ENCODE results near the gene GRM2.

The GRM2 gene

DNA sequence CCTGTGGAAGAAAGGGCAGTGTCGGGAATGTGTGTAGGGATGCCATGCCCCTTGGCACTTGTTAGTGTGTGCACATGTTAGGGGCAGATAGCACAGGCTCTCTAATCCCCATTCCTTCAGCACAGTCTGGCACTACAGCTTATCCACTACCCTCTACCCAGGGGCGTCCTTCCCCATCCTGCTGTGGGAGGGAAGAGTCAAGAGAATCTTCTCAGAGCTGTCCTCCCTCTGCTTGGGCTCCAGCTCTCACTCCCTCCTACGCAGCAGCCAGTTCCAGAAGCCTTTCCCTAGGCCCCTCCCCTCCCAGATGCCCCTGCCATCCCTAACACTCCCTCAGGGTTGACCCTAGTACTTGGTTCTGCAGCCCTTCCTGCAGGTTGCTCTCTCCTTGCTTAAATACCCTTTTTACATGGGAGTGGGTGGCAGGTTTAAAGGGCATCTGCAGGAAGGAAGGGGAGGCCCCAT is 815 bp upstream of the GRM2 start:
- DNase-seq, result no peak

DNA sequence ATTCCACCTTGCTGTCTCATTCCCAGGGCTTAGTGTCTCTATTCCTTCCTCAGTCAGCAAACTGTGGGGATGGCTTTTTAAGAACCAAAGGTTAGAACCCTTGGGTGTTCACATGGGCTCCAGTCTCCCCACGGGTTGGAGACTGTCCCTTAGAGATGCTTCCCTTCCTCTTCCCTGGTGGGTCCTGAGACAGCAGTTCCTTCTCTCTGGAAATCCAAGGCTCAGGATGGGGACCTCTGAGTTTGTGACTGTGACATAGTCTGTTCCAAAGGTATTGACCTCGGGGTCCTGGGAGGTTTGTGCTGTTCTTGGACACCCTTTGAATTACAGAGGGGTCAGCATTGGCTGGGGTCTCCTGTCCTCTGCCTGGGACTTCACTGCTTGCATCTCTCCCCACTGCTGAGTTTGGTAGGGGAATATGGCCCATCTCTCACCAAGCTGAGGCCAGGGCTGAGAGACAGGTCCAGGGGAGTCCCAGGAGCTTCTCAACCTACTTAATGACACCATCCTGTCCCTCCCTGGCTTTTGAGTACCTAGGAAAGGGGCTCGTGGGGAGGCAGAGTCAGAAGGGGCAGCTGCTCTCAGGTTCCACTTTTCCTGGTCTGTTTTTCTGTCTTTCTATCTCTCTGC is 1.5 kb downstream of the GRM2 start:
- no peak for DNase-seq

- no peak for DNase-seq
Measured at GRCh38 chr3:51709004-51709420, 2.1 kb downstream of the GRM2 start.

DNA sequence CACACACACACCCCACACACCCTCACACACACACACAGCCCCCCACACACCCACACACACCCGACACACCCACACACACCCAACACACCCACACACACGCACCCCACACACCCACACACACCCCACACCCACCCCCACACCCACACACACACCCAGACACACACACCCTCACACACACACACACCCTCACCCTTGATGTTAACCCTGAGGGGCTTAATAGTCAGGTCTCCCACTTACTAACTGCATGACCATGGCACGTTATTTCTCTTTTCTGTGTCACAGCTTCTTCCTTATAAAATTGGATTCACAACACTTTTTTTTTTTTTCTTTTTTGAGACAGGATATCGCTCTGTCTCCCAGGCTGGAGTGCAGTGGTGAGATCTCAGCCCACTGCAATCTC is 2.8 kb downstream of the GRM2 start:
- DNase-seq, result no peak

DNA sequence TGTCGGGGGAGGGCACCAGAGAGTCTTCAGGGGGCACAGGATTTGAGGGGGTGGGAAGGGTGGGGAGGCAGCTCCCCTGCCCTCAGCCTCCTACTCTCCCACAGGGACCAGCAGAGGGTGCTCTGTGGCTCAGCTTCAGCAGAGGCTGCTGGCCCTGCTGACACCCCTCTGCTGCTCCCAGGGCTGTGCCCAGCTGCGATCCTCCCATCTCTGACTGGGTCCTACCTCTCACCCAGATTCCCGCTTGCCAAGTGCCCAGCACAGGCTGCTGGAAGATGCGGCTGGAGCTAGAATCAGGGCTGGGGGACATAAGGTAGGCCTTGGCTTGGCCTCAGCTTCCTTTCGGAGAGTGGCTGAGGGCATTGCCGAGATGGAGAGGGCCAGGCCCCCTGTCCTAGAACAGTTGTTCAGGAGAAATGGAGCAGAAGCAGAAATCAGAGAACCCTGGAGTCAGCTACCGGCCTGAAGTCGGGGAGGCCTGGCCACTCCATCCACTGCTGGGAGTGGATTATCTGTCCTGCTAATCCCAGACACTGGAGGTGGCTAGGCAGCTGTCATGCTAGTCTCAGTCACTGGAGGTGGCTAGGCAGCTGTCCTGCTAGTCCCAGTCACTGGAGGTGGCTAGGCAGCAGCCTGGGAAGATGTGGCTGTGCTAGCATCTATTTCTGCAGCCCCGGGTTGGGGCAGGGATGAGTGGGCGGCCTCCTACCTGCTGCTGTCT is 3.9 kb downstream of the GRM2 start:
- no peak for DNase-seq

- DNase-seq, result no peak
Measured at GRCh38 chr3:51711352-51712037, 4.6 kb downstream of the GRM2 start.

DNA sequence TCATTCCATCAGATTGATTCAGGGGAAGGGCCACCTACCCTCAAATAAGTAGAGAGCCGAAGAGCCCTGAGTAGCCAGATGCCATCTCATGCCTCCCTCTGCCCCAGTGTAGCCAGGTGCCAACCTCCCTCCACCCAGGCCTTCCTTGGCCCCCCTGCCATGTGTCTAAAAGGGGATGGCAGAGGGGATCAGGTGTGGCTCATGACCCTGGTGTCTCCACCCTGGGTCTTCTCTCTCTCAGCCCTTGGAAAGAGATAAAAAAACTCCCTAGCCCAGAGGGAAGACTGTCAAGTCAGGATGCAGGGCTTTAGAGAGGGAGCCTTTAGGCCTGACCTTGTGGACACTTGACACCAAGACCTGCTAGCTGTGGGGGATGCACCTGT is 5.2 kb downstream of the GRM2 start:
- DNase-seq, result no peak

GRCh38 chr3:51712511-51712931 is 5.7 kb downstream of the GRM2 start:
- DNase-seq, result no peak

DNA sequence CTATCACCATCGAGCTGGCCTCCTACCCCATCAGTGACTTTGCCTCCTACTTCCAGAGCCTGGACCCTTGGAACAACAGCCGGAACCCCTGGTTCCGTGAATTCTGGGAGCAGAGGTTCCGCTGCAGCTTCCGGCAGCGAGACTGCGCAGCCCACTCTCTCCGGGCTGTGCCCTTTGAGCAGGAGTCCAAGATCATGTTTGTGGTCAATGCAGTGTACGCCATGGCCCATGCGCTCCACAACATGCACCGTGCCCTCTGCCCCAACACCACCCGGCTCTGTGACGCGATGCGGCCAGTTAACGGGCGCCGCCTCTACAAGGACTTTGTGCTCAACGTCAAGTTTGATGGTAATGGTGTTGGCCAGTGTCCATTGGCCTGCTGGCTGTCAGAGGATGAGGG is 6.1 kb downstream of the GRM2 start:
- DNase-seq, result no peak

DNA sequence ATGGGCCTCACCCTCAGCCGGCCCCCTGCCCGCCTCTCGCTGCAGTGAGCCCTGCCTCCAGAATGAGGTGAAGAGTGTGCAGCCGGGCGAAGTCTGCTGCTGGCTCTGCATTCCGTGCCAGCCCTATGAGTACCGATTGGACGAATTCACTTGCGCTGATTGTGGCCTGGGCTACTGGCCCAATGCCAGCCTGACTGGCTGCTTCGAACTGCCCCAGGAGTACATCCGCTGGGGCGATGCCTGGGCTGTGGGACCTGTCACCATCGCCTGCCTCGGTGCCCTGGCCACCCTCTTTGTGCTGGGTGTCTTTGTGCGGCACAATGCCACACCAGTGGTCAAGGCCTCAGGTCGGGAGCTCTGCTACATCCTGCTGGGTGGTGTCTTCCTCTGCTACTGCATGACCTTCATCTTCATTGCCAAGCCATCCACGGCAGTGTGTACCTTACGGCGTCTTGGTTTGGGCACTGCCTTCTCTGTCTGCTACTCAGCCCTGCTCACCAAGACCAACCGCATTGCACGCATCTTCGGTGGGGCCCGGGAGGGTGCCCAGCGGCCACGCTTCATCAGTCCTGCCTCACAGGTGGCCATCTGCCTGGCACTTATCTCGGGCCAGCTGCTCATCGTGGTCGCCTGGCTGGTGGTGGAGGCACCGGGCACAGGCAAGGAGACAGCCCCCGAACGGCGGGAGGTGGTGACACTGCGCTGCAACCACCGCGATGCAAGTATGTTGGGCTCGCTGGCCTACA is 8.5 kb downstream of the GRM2 start:
- no peak for DNase-seq

GRCh38 chr3:51715977-51716294 is 9.1 kb downstream of the GRM2 start:
- DNase-seq, result no peak

GRCh38 chr3:51716805-51717204 is 9.9 kb downstream of the GRM2 start:
- no peak for DNase-seq

DNA sequence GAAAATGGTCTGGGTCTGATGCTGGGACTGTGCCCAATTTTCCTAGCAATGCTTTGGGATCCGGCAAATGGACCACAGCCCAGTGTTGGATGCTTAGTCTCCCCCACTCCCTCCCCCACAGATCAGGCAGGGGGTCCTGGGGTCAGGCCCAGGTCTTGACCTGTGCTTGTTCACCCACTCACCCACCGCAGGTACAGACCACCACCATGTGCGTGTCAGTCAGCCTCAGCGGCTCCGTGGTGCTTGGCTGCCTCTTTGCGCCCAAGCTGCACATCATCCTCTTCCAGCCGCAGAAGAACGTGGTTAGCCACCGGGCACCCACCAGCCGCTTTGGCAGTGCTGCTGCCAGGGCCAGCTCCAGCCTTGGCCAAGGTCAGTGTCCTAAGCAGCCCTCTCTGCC is 10.6 kb downstream of the GRM2 start:
- no peak for DNase-seq

GRCh38 chr3:51717947-51718346 is 11.1 kb downstream of the GRM2 start:
- DNase-seq, result no peak

DNA sequence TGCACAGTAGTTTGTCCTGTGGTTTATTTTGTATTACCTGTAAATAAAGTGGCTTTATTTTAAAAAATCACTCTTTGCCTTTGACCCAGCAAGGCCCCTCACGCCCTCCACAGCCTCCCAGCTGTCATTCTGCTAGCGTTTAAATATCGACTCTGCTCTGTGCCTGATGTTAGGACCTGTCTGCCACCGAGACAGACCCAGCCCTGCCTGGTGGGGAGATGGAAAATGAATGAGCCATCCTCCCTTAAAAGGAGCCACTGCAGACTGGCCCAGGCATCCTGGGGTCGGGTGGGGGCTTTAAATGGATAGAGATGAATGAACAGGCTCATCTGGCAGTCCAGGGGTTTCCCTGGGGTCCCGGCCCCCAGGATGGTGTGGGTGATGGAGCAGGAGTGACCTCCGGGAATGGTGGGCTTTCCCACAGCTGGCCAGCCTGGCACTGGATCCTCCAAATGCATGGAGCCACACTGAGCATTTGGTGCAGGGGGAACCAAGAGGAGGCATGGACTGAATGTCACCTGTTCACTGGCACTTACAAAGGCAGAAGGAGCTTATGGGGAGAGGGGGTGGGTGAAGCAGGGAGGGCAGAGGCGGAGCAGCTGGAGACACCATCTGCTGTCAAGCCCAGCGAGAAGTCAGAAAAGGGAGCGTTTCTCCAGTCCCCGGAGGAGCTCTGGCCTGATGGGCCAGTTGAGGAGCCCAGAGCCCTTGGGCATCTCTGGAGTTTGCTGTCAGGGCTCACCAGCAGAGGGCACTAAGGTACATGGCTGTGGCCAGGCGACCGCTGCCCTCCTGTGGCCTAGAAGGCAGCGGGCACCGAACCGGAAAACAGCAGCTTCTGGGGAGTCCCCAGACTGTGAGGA is 11.9 kb downstream of the GRM2 start:
- peak; percentile 70 for DNase-seq

DNA sequence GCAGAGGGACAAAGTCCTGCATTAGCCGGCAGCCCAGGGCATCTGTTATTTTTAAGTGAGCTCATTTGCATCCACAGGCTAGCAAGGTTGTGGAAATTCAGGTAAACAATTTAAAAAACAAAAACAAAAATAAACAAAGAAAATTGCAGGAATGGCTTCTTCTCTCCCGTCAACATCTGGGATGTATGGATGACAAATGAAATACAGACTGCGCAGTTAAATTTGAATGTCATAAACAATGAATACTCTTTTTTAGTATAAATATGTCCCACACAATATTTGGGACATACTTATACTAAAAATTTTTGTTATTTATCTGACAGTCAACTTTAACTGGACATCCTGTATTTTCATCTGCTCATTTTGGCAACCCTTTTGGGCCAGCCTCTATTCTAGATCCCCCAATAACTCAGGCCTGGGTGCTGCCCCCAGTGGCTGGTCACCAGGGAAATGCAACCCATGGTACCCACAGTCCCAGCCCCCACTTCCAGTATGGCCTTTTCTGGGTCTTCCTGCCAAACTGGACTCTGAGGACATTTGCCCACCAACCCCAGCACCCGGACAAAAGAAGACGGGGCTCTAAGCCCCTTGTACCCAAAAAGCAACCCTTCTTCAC is 12.7 kb downstream of the GRM2 start:
- no peak for DNase-seq

- DNase-seq, result no peak
Measured at GRCh38 chr3:51720292-51721061, 13.6 kb downstream of the GRM2 start.

DNA sequence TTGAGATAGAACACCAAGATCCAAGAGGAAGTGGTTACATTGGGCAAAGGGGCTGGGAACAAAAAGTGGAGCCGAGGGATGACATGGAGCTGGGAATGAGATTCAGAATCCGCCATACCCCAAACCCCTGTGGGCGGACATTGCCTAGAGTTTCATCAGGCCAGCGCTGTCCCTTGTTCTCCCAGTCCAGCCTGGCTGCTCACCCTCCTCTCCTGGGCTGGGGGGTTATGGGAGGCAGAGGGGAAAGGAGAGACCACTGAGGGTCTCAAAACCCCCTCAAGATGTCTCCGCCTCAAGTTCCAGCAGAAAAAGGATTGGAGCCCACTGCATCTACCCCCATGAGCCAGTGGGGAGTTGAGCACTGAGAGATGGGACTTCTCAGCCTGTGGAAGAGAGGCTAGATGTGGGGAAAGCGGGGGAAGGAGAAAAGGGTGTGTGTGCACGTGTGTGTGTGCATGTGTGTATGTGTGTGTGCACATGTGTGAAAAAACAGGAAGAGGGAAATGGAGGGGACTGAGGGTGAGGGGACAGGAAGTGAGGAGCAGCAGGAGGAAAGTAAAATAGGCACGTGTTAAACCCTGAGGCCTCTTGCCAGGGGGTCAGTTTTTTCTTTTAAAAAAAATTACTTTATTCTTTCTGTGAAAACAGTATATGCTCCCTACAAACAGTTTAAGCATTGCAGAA is 14.3 kb downstream of the GRM2 start:
- no peak for DNase-seq

GRCh38 chr3:51722362-51722761 is 15.5 kb downstream of the GRM2 start:
- DNase-seq, result peak; percentile 26

DNA sequence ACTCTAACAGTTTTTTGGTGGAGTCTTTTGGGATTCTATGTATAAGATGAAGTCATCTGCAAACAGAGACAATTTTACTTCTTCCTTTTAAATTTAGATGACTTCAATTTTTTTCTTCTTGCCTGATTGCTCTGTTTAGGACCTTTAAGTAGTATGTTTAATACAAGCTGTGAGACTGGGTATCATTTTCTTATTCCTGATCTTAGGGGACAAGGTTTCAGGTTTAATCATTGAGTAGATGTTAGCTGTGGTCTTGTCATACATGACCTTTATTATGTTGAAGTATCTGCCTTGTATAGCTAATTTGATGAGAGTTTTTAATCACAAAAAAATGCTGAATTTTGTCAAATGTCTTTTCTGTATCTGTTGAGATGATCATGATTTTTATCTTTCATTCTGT is 20.6 kb downstream of the GRM2 start:
- DNase-seq, result no peak
